ENCODE measurements around the gene ZFX.

DNA sequence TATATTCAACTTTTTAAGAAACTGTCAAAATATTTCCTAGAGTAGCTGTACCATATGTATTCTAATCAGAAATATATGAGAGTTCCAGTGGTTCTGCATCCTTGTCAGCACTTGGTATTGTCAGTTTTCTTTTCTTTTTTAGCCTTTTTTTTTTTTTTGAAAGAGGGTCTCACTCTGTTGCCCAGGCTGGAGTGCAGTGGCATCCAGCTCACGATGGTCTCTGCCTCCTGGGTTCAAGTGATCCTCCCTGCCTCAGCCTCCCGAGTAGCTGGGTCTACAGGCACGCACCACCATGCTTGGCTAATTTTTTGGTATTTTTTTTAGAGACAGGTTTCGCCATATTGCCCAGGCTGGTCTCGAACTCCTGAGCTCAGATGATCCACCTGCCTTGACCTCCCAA, 79.1 kb downstream of the ZFX start:
- TF ChIP-seq, protein P1, sequence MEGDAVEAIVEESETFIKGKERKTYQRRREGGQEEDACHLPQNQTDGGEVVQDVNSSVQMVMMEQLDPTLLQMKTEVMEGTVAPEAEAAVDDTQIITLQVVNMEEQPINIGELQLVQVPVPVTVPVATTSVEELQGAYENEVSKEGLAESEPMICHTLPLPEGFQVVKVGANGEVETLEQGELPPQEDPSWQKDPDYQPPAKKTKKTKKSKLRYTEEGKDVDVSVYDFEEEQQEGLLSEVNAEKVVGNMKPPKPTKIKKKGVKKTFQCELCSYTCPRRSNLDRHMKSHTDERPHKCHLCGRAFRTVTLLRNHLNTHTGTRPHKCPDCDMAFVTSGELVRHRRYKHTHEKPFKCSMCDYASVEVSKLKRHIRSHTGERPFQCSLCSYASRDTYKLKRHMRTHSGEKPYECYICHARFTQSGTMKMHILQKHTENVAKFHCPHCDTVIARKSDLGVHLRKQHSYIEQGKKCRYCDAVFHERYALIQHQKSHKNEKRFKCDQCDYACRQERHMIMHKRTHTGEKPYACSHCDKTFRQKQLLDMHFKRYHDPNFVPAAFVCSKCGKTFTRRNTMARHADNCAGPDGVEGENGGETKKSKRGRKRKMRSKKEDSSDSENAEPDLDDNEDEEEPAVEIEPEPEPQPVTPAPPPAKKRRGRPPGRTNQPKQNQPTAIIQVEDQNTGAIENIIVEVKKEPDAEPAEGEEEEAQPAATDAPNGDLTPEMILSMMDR (IDR thresholded peaks at IDR 0.05; ENCODE audit: insufficient read depth, low read depth, low read length), result no peak
- no peak for TF ChIP-seq EZH2 (IDR thresholded peaks at IDR 0.05; ENCODE audit: insufficient read depth, low read length)

All from astrocyte (in vitro differentiated cells and primary cell).